AG09319 (cell line): ENCODE results near the gene RORC.

Experiments
- DNase-seq: peaks from one replicate; pipeline ENCODE4 v3.0.0-alpha.2; 2010; ENCODE audit warnings: low read depth; ENCODE audit errors: extremely low read depth
- CTCF ChIP-seq: IDR thresholded peaks from 2 replicates; pipeline ENCODE4 v1.5.1; 2011; ENCODE audit warnings: low read depth, mild to moderate bottlenecking, inconsistent platforms, low read length, moderate library complexity

Gene RORC

GRCh38 chr1:151809290-151809984 is 22.2 kb downstream of the RORC start:
- no peak for DNase-seq
- TF ChIP-seq CTCF: no peak

- DNase-seq: no peak
- TF ChIP-seq CTCF: no peak
Measured at GRCh38 chr1:151807766-151808165, 23.8 kb downstream of the RORC start.

- DNase-seq: no peak
- TF ChIP-seq CTCF: no peak
Measured at GRCh38 chr1:151807131-151807530, 24.5 kb downstream of the RORC start.

GRCh38 chr1:151806170-151806569 is 25.4 kb downstream of the RORC start:
- no peak for TF ChIP-seq CTCF
- DNase-seq: no peak

- no peak for DNase-seq
- TF ChIP-seq CTCF: no peak
Measured at GRCh38 chr1:151805066-151805820, 26.4 kb downstream of the RORC start, which contains the start of gene LINGO4. TSS of gene LINGO4 (minus strand) at chr1:151805419. CDS start at chr1:151802704, 2,715 bp downstream.

- no peak for DNase-seq
- TF ChIP-seq CTCF: no peak
Measured at GRCh38 chr1:151803915-151804314, 27.7 kb downstream of the RORC start.

- TF ChIP-seq CTCF: no peak
- no peak for DNase-seq
Measured at GRCh38 chr1:151803164-151803563, 28.4 kb downstream of the RORC start.
